GM23338 (cell line): Measurements from ENCODE around the gene SMURF2.

Experiments used
- CREB1 ChIP-seq: fragments of 250-450 bp; sonication (Bioruptor Pico); IDR thresholded peaks from 2 replicates; pipeline ENCODE4 v1.5.0; 2020; ENCODE audit warnings: low read depth, mild to moderate bottlenecking, moderate library complexity
- CTCF ChIP-seq, 2 experiments: fragments of 200-600 bp in 1 of 2; sonication (generic) in 1 of 2; conservative IDR thresholded peaks; 2 replicates each; pipeline versions ENCODE4 v1.5.1 to v1.6.1; 2016 to 2017; ENCODE audit warnings: antibody characterized with exemption in 2 of 2, low read depth in 2 of 2, mild to moderate bottlenecking in 2 of 2, moderate library complexity in 1 of 2
- EZH2 ChIP-seq: fragments of 200-600 bp; sonication (generic); IDR thresholded peaks from one replicate; pipeline ENCODE4 v1.8.0; 2017; ENCODE audit warnings: antibody characterized with exemption, mild to moderate bottlenecking, low read depth; ENCODE audit not compliant: unreplicated experiment
- EZH2phosphoT487 ChIP-seq: fragments of 200-600 bp; sonication (generic); IDR thresholded peaks from one replicate; pipeline ENCODE4 v1.8.1; 2018; ENCODE audit warnings: antibody characterized with exemption; ENCODE audit not compliant: unreplicated experiment
- JUNB ChIP-seq: IDR thresholded peaks from one replicate; pipeline ENCODE4 v1.6.1; 2016; ENCODE audit warnings: antibody characterized with exemption; ENCODE audit not compliant: unreplicated experiment
- POLR2AphosphoS5 ChIP-seq: IDR thresholded peaks from 2 replicates; pipeline ENCODE4 v1.6.1; 2016; ENCODE audit warnings: antibody characterized with exemption, low read depth
- REST ChIP-seq: IDR thresholded peaks from one replicate; pipeline ENCODE4 v1.6.1; 2018; ENCODE audit warnings: antibody characterized with exemption; ENCODE audit not compliant: unreplicated experiment
- ZNF114 ChIP-seq: fragments of 250-450 bp; sonication (Bioruptor Pico); IDR thresholded peaks from 2 replicates; pipeline ENCODE4 v1.5.0; 2020; ENCODE audit warnings: mild to moderate bottlenecking, moderate library complexity
- ZNF331 ChIP-seq: fragments of 250-450 bp; sonication (Bioruptor Pico); IDR thresholded peaks from 2 replicates; pipeline ENCODE4 v1.5.0; 2020; ENCODE audit warnings: low read depth, mild to moderate bottlenecking, moderate library complexity
- TF ChIP-seq, protein P1 (sequence below): IDR thresholded peaks from 2 replicates; pipeline ENCODE4 v1.6.1; 2016; ENCODE audit warnings: antibody characterized with exemption

DNA sequence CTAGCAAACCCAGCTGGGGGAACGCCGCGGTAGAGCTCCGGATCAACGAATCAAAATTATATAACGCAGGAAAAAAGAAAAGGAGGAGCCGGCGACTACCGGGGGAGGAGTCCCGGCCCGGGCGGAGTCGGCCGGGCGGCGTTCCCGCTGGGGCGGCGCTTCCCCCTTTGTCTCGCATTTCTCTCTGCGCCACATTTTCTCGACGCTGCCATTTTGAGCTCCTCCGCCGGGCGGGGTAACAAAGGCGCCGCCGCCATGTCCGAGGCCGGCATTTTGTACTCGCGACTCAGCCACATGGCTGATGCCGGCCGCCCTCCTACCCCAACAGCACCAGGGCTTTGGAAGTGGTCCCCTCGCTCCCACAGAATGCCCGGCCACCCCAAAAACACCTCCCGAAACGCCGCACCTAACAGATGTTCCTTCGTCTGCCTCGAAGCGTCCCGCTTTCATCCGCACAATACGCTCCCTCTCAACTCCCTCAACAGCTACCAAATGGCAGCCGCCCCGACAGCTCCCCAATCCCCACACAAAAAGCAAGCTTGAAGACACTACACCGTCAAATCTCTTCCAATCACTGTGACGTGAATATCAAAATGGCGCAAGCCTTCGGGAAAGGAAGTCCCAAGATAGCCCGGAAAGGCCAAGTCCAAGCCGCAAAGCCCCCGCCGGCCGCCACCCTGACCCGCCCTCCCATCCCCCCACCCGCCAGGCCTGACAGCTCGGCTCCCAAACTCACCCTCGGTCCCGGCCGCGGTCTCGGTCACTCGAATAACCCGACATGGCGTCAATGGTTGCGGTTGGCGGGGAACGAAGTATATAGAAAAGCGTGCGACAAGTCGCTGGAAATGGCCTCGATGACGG is 156.5 kb downstream of the SMURF2 start:
- no peak for TF ChIP-seq CTCF (conservative IDR thresholded peaks at IDR 0.05; ENCODE audit: low read depth in 2 of 2)
- no peak for TF ChIP-seq EZH2
- no peak for TF ChIP-seq JUNB
- TF ChIP-seq EZH2phosphoT487 = no peak
- no peak for TF ChIP-seq ZNF331
- TF ChIP-seq, protein P1, sequence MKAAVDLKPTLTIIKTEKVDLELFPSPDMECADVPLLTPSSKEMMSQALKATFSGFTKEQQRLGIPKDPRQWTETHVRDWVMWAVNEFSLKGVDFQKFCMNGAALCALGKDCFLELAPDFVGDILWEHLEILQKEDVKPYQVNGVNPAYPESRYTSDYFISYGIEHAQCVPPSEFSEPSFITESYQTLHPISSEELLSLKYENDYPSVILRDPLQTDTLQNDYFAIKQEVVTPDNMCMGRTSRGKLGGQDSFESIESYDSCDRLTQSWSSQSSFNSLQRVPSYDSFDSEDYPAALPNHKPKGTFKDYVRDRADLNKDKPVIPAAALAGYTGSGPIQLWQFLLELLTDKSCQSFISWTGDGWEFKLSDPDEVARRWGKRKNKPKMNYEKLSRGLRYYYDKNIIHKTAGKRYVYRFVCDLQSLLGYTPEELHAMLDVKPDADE = no peak
- no peak for TF ChIP-seq REST
- TF ChIP-seq POLR2AphosphoS5 = 0 out of 2 replicates have a peak, but pooled peaks have one; percentile 53
- TF ChIP-seq CREB1 (CRISPR knock-in tag) = no peak
- TF ChIP-seq ZNF114 = no peak
